Stimulated activated CD8-positive, alpha-beta memory T cell treated with anti-CD3 and anti-CD28 coated beads, Interleukin-4, amount 100 ng/mL, for 1 hour (primary cell): ENCODE data around the gene R3HCC1L.
"Not testable (repeated sequence)": the region's sequence is repeated elsewhere in the genome, so short reads cannot be mapped to it uniquely, and the experiment has no call there.

Experiments used
- DNase-seq, 2 donors: peaks; one replicate each; pipeline ENCODE4 v3.0.0-alpha.2; 2020; ENCODE audit warnings: low read depth in 2 of 2, low spot score in 1 of 2

Gene R3HCC1L

DNA sequence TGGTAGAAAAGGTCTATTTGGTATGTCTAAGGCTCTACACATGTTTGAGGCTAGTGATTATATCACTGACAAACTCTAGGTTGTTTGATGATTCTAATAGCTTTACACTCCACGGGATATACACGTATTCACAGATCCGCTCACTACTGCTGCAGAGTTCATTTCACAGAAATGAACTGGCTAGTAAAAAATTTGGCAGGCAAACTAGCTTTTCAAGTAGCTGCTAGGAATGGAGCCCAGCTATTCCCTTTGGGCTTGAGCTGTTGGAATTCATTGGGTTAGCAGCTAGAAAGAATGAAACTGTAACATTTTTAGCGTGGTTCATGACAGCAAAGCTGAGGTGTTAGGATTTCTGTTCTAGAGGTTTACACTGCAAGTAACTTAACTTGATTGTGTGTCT, 37.6 kb downstream of the R3HCC1L start:
- no peak for DNase-seq

DNA sequence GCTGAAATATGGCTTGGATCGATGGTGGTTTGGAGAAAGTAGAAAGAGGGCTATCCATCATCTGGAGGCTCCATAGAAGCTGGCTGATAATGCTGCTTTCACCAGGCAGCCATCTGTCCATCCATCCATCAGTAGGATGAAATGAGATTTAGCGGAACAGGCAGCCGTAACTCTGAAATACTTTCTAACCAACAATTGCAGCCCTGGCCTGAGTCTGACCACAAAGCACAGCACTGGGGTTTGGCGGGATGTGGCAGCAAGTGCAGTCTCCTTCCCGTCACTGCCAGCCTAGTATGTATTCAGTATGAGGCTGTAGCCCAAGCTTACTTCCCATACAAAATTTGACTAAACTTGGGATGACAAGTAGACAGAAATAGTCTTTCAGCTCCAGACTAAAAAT, 38.0 kb downstream of the R3HCC1L start:
- no peak for DNase-seq

DNA sequence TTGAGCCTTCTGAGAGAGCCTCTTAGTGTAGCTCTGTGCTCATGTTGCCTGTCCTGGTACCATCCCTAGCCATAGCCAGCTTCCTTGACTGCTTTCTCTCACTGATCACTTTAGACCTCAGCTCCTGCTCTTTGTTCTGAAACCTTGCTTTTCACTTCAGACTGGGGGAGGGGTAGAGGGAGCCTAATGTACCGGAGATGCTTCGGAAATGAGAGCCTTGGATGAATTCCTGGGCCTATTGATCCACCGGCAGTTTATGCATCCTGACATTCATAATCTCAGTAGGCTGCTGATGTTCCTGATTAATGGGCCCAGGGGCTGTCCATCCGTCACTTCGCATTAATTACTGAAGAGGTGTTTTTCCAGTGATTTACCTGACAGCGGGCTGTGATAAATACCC, 38.8 kb downstream of the R3HCC1L start:
- no peak for DNase-seq

DNA sequence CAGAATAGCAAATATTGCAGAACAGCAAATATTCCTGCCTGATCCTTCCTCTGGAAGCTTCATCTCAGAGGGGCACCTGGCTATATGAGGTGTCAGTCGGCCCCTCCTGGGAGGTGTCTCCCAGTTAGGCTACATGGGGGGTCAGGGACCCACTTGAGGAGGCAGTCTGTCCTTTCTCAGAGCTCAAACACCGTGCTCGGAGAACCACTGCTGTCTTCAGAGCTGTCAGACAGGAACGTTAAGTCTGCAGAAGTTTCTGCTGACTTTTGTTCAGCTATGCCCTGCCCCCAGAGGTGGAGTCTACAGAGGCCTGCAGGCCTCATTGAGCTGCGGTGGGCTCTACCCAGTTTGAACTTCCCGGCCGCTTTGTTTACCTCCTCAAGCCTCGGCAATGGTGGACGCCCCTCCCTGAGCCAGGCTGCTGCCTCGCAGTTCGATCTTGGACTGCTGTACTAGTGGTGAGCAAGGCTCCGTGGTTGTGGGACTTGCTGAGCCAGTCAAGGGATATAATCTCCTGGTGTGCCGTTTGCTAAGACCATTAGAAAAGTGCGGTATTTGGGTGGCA, 48.0 kb downstream of the R3HCC1L start:
- not testable (repeated sequence) for DNase-seq

DNA sequence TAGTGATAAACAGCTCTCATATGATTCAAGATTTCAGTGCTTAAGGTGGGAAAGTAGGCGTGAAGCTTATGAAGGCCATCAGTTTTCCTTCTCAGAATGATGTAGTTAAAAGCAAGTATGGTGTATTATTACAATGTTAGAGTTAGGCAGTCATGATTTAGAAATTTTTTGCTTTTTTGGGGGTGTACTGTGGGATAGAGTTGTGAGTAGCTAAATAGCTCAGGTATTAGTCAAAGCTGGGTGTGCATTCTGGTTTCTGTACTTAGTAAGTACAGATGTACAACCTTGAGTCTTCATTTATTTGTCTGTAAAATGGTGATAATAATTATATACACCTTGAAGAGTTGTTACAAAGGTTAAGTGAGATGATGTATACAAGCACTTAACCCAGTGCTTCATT, 52.2 kb downstream of the R3HCC1L start:
- DNase-seq: no peak

DNA sequence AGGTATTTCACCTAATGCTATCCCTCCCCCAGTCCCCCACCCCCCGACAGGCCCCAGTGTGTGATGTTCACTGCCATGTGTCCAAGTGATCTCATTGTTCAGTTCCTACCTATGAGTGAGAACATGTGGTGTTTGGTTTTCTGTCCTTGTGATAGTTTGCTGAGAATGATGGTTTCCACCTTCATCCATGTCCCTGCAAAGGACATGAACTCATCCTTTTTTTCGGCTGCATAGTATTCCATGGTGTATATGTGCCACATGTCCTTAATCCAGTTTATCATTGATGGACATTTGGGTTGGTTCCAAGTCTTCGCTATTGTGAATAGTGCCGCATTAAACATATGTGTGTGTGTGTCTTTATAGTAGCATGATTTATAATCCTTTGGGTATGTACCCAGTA, 56.3 kb downstream of the R3HCC1L start:
- DNase-seq: not testable (repeated sequence)

DNA sequence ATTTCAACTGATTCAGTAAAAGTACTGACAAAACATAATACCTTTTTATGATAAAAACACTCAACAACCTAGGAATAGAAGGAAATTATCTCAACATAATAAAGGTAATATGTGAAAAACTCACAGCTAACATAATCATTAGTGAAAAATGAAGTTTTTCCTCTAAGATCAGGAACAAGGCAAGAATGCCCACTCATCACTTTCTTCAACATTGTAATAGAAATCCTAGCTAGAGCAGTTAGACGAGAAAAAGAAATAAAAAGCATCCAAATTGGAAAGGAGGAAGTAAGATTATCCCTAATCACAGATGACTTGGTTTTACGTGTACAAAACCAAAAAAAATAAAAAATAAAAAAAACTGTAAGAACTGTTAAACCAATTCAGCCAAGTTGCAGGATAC, 58.6 kb downstream of the R3HCC1L start:
- no peak for DNase-seq

DNA sequence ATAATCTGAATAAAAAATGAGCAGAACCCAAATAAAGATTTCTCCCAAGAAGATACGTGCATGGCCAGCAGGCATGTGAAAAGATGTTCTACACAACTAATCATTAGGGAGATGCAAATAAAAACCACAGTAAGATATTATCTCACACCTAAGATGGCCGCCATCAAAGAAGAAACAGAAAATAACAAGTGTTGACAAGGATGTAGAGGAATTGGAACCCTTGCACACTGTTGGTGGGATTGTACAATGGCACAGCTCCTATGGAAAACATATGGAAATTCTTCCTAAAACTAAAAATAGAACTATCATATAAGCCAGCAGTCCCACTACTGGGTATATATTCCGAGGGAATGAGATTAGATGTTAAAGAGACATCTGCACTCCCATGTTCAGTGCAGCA, 60.2 kb downstream of the R3HCC1L start:
- no peak for DNase-seq

DNA sequence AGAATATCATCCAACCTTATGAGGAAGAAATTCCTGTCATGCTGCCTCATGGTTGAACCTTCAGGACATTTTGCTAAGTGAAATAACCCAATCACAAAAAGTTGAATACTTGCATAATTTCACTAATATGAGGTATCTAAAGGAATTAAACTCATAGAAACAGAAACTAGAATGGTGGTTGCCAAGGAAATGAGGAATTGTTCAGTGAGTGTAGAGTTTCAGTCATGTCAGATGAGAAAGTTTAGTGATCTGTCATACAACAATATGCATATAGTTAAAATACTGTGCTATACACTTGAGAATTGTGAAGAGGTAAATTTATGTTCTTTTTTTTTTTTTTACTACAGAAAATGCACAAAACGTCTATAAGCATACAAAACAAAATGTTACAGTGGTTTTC, 60.7 kb downstream of the R3HCC1L start:
- no peak for DNase-seq

DNA sequence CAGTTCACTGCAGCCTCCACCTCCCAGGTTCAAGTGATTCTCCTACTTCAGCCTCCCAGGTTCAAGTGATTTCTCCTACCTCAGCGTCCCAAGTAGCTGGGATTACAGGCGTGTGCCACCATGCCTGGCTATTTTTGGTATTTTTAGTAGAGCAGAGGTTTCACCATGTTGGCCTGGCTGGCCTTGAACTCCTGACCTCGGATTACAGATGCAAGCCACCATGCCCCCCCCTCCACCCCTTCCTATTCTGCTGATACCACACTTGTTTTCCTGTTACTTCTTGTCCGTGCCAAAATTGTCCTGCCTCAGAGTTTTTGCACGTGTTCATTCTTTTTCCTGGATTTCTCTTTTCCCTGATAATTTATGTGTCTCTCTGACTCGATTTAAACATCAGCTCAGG, 62.5 kb downstream of the R3HCC1L start:
- no peak for DNase-seq

DNA sequence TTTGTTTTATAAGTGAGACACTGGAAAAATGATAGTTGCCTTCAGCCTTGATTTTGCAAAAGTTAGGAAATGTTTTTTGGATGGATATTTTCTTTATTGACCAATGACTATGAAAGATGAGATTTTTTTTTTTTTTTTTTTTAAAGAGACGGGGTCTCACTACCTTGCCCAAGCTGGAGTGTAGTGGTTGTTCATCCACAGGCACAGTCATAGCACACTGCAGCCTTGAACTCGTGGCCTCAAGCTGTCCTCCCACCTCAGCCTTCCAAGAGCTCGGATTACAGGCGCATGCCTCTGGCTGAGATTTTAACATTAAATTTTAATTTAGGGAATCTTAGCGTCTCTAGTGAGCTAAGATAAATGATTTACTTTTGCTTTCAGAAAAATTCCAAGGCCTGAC, 67.3 kb downstream of the R3HCC1L start:
- DNase-seq: no peak

DNA sequence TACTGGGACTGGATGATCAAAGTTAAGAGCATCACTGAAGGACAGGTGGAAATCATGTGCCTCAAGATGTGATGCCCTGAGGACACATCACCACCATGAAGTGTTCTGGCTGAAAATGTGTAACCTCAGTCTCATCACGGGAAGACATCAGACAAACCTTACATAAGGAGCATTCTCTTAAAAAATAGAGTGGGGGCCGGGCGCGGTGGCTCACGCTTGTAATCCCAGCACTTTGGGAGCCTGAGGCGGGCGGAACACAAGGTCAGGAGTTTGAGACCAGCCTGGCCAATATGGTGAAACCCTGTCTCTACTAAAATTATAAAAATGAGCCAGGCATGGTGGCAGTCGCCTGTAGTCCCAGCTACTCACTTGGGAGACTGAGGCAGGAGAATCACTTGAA, 67.9 kb downstream of the R3HCC1L start:
- no peak for DNase-seq

DNA sequence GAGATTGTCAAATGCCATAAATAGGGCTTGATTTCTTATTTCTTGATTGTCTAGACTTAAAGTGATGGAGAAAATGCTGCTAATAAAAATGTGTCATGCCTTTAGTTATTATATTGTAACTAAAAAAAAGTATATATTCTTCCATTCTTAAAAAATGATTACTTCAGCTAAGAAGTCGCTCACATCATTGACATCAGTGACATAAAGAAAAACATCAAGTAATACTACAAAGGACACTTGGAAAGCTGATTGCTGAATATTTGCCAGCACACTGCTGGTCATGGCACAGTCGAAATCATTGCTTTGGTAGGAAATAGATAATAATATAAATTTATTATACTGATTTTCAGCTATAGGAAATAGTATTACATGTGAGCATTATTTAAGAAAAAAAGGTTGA, 70.9 kb downstream of the R3HCC1L start:
- no peak for DNase-seq

DNA sequence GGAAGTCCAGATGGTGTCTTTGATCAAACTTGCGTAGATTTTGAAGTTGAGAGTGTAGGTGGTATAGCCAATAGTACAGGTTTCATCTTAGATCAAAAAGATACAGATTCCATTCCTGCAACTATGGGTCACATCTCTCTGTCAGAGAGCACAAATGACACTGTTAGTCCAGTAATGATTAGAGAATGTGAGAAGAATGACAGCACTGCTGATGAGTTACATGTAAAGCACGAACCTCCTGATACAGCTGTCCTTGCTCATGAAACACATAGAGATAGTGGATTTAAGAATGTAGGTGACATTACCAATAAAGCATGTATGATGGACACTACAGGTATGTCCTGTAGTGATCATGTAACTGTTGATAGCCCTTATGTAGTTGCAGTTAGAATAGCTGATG, 74.5 kb downstream of the R3HCC1L start:
- DNase-seq: no peak

DNA sequence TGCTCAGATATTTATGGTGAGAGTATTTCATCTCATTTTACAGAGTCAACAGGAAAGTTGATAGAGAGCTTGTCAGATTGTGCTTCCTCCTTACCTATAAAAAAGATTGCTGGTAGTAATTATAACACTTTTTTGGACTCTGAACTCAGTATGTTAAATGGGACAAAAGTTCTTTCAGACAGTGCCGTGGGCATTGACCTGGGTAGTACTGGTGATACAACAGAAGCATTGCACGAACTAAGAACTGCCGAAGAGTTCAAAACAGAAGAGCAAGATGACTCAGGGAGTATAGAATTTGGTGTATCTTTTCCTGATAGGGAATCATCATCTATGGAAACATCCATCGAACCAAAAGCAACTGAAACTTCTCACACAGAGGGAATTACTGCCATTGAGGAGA, 75.0 kb downstream of the R3HCC1L start:
- DNase-seq: no peak

DNA sequence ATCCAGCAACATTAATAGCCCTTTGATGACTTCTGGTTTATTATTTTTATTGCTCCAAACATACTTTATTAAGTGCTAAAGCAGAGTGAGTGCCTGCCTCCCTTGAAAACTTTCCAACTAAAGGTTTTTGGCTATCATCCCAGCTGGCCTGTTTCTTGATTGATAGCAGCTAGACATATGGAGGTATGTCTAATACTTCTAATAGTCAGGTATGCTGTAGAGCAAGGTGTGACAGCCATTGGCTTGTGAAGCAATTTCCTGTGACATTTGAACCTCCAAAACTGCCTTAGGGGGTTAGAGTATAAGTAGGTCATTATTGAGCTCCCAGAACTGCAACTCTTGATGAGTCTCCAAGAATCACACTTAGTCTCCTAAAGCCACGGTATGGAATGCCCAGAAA, 77.7 kb downstream of the R3HCC1L start:
- DNase-seq: no peak

DNA sequence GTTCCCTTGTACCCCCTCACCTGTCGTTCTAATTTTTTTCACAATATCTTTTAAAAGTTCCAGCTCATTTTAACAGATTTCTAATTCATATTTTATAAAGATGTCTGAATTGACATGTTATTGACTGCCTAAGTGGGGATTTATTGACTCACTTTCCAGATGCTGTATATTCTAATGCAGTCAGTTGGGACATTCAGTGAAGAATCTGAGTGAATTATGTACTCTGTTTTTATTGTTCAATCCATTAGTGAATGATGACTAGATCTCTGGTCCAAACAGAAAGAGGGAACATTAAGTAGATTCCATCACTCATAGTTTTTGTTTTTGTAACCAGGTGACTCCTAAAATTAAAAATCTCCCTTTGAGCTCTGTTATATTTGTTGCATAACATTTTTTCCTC, 79.3 kb downstream of the R3HCC1L start:
- no peak for DNase-seq

DNA sequence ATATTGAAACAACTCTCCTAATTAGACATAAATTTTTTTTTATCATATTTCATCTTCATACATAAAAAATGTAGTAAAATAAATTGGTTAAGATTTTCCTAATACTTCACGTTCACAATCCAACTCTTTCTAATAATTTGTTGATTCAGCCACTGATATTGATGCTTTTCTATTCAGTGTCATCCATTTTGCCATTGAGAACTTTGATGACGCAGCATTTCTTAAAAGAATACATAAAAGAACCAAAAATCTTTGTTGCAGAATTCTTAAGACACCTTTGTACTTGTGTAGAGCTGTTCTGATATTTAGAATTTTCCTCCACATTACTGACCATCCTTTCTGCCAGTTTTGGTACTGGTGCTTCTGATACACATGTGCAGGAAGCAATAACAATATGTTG, 80.9 kb downstream of the R3HCC1L start:
- DNase-seq: no peak

DNA sequence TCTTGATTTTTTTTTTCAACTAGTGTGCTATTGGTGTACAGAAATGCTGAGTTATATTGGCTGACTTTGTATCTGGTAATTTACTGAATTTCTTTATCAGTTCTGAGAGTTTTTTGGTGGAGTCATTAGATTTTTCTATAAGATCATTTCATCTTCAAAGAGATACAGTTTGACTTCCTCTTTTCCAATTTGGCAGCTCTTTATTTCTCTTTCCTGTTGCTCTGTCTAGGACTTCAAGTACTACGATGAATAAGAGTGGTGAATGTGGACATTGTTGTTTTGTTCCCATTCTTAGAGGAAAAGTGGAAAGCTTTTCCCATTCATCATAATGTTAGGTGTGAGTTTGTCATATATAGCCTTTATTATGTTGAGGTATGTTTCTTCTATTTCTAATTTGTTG, 83.3 kb downstream of the R3HCC1L start:
- no peak for DNase-seq

DNA sequence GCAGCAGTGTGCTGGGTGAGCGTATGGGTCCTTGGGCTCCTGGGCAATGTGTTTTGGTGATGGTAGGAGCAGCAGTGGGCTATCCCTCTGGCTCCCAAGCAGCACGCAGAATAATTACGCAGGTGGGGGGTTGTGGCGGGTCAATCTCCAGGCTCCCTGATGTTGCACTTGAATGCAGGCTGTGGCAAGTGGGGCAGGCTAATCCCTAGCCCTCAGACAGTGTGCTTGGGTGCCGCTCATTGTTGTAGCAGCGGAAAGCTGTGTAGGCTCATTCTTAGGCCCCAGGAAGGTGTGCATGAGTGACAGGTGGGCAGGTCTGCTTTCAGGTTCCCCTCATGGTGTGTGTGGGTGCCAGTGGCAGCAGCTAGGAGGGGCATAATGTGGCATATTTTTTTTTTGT, 89.4 kb downstream of the R3HCC1L start:
- no peak for DNase-seq

DNA sequence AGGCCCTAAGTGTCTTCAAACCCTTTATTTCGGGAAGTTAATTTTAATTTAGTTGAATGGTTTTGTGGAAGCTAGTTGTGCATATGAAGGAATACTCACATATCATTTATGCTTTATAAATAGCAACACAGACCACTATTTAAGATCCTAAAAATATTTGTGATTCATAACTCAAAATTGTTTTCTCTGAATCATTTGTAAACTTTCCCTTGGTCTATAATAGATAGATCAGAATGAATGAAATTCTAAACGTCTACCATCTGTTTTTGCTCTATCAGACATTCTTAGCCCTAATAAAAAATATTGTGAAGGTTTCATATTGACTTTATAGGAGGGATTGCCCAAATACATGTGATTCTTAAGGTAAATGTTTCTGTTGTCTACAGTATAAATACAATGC, 90.1 kb downstream of the R3HCC1L start:
- DNase-seq: no peak

DNA sequence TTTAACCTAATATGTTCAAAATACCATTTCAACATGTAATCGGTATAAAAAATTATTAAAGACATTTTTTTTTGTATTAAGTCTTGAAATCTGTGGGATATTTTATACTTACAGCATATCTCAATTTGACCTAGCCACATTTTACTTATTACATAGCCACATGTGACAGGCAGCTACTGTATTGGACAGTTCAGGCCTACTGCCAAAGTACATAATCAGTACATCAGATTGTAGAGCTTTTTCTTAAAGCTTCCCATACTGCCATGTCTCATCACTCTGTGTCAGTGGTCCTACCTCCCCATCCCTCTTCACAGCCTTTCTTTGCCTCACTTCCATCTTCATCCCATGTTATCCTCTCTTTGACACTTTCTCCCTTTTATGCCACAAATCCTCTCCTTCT, 90.5 kb downstream of the R3HCC1L start:
- DNase-seq: no peak

DNA sequence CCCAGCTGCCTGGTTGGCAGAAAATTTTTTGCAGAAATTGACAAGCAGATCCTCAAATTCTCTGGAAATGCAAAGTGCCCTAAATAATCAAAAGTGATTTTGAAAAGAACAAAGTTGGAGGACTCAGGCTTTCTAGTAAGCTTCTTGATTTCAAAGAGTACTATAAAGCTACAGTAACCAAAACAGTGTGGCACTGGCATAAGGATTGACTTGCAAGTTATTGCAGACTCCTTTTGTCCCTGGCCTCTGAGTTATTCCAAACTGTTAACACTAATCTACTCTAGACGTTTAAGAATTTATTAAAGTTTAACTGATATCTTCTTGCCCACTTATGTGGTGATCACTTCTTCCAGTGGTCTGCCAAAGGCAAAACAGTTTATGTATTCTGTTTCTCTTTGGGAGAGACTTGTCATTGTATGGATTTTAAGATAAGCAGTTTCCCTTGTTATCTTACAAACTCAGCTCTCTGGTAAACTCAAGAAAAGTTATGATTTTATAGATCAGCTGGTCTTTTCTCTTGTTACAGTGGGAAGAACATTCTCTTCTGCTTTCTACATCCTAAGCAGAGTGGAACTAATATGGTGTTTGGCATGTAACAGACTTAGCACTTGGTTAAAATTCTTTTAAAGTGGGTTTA, 92.2 kb downstream of the R3HCC1L start:
- no peak for DNase-seq

DNA sequence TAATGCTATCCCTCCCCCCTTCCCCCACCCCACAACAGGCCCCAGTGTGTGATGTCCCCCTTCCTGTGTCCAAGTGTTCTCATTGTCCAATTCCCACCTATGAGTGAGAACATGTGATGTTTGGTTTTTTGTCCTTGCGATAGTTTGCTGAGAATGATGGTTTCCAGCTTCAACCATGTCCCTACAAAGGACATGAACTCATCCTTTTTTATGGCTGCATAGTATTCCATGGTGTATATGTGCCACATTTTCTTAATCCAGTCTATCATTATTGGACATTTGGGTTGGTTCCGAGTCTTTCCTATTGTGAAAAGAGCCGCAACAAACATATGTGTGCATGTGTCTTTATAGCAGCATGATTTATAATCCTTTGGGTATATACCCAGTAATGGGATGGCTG, 93.3 kb downstream of the R3HCC1L start:
- not testable (repeated sequence) for DNase-seq
